Gastroesophageal sphincter (tissue), 3 donors: ENCODE data around the gene FBXO46.

Source experiments
- CTCF ChIP-seq, 4 experiments: fragments of 200-600 bp in 2 of 4; fragments of 450-650 bp in 2 of 4; sonication (generic) in 1 of 4; IDR thresholded peaks; one replicate each; pipeline ENCODE4 v1.5.1; 2017 to 2019; ENCODE audit warnings: antibody characterized with exemption in 4 of 4, mild to moderate bottlenecking in 2 of 4, moderate library complexity in 2 of 4
- EP300 ChIP-seq: sonication (generic); formaldehyde crosslinking; IDR thresholded peaks from one replicate; pipeline ENCODE4 v1.6.1; 2017; ENCODE audit warnings: antibody characterized with exemption, mild to moderate bottlenecking
- POLR2A ChIP-seq, 2 donors: fragments of 450-650 bp; IDR thresholded peaks; one replicate each; pipeline ENCODE4 v1.6.1; 2017; ENCODE audit warnings: antibody characterized with exemption in 2 of 2, mild to moderate bottlenecking in 2 of 2, moderate library complexity in 1 of 2
- POLR2AphosphoS5 ChIP-seq: sonication (generic); formaldehyde crosslinking; IDR thresholded peaks from one replicate; pipeline ENCODE4 v1.6.1; 2017; ENCODE audit warnings: antibody characterized with exemption

GRCh38 chr19:45677351-45678230 lies 53.1 kb downstream of the FBXO46 start:
- TF ChIP-seq CTCF (IDR thresholded peaks at IDR 0.05) (no peak), POLR2A (IDR thresholded peaks at IDR 0.05) (no peak), EP300 (no peak), POLR2AphosphoS5 (no peak)
